Adrenal gland (tissue), 5 donors: ENCODE data around the gene FMNL2.

Source experiments
- CTCF ChIP-seq, 6 experiments: fragments of 450-650 bp in 4 of 6; fragments of 200-600 bp in 2 of 6; sonication (generic) in 1 of 6; IDR thresholded peaks; 1 replicate in 5 of 6; 2 replicates in 1 of 6; pipeline versions ENCODE4 v1.5.1 to v1.8.0; 2016 to 2021; ENCODE audit warnings: antibody characterized with exemption in 6 of 6, mild to moderate bottlenecking in 2 of 6, moderate library complexity in 1 of 6
- POLR2A ChIP-seq, 2 donors: fragments of 450-650 bp; IDR thresholded peaks; one replicate each; pipeline ENCODE4 v1.6.1; 2017; ENCODE audit warnings: antibody characterized with exemption in 2 of 2, mild to moderate bottlenecking in 2 of 2, moderate library complexity in 1 of 2
- donor health status: DM: no; HTN: no; CAD: no.

GRCh38 chr2:152347076-152347475 is 12.1 kb downstream of the FMNL2 start:
- TF ChIP-seq CTCF (IDR thresholded peaks at IDR 0.05): no peak
- no peak for TF ChIP-seq POLR2A (IDR thresholded peaks at IDR 0.05)
